ENCODE results near the gene RAP1GAP.

DNA sequence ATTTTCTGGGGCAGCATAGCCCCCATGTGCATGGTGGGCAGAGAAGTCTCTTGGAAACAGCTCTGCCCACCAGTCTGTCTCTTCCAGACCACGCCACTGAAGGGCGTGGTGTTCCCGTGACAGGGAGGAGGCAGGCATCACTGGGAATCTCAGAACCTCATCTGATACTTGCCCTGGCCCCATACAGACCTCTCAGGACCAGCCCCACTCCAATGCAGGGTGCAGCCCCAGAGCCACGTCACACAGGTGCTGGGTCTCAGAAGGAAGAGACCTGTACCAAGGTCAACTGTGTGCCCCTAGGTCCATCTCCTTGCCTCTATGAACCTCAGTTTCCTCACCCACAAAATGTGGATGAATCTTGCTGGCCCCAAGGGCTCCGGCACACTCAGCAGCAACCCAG lies 7.3 kb downstream of the RAP1GAP start:
- TF ChIP-seq, protein P1, sequence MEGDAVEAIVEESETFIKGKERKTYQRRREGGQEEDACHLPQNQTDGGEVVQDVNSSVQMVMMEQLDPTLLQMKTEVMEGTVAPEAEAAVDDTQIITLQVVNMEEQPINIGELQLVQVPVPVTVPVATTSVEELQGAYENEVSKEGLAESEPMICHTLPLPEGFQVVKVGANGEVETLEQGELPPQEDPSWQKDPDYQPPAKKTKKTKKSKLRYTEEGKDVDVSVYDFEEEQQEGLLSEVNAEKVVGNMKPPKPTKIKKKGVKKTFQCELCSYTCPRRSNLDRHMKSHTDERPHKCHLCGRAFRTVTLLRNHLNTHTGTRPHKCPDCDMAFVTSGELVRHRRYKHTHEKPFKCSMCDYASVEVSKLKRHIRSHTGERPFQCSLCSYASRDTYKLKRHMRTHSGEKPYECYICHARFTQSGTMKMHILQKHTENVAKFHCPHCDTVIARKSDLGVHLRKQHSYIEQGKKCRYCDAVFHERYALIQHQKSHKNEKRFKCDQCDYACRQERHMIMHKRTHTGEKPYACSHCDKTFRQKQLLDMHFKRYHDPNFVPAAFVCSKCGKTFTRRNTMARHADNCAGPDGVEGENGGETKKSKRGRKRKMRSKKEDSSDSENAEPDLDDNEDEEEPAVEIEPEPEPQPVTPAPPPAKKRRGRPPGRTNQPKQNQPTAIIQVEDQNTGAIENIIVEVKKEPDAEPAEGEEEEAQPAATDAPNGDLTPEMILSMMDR (IDR thresholded peaks at IDR 0.05): no peak
- TF ChIP-seq EZH2 (IDR thresholded peaks at IDR 0.05) (no peak), EZH2phosphoT487 (IDR thresholded peaks at IDR 0.05) (no peak)
